NCI-H146 (cell line): ENCODE results near the gene MRFAP1.
A peak's percentile ranks its signal among the peaks of the same experiment; 100 is the strongest.
"Not testable (repeated sequence)": the region's sequence is repeated elsewhere in the genome, so short reads cannot be mapped to it uniquely, and the experiment has no call there.

ENCODE experiments used
- DNase-seq: peaks from one replicate; lab custom pipeline; 2025; lab: John Stamatoyannopoulos, UW

Gene MRFAP1

GRCh38 chr4:6668391-6668790 lies 27.9 kb downstream of the MRFAP1 start:
- peak; percentile 25 for DNase-seq

- DNase-seq = no peak
These were observed 31.2 kb downstream of the MRFAP1 start for GRCh38 chr4:6671648-6672047.

DNA sequence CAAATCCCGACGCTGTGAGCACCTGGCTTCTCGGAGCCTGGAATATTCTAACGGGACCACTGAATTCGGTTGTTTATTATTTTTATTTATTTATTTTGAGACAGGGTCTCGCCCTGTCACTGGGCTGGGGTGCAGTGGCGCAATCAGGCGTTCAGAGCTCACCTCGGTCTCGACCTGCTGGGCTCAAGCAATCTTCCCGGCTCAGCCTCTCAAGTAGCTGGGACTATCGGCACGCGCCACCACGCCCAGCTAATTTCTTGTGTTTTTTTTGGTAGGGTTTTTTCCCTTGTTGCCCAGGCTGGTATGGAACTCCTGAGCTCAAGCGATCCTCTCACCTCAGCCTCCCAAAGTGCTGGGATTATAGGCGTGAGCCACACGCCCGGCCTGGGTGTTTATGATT lies 31.6 kb downstream of the MRFAP1 start:
- DNase-seq = no peak

DNA sequence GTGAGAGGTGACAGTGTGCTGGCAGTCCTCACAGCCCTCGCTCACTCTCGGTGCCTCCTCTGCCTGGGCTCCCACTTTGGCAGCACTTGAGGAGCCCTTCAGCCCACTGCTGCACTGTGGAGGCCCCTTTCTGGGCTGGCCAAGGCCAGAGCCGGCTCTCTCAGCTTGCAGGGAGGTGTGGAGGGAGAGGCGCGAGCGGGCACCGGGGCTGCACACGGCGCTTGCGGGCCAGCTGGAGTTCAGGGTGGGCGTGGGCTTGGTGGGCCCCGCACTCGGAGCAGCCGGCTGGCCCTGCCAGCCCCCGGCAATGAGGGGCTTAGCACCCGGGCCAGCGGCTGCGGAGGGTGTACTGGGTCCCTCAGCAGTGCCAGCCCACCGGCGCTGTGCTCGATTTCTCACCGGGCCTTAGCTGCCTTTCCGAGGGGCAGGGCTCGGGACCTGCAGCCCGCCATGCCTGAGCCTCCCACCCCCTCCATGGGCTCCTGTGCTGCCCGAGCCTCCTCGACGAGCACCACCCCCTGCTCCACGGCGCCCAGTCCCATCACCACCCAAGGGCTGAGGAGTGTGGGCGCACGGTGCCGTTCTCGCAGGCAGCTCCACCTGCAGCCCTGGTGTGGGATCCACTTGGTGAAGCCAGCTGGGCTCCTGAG lies 32.2 kb downstream of the MRFAP1 start:
- DNase-seq = not testable (repeated sequence)

GRCh38 chr4:6673191-6673659 lies 32.7 kb downstream of the MRFAP1 start:
- peak; percentile 42 for DNase-seq

DNA sequence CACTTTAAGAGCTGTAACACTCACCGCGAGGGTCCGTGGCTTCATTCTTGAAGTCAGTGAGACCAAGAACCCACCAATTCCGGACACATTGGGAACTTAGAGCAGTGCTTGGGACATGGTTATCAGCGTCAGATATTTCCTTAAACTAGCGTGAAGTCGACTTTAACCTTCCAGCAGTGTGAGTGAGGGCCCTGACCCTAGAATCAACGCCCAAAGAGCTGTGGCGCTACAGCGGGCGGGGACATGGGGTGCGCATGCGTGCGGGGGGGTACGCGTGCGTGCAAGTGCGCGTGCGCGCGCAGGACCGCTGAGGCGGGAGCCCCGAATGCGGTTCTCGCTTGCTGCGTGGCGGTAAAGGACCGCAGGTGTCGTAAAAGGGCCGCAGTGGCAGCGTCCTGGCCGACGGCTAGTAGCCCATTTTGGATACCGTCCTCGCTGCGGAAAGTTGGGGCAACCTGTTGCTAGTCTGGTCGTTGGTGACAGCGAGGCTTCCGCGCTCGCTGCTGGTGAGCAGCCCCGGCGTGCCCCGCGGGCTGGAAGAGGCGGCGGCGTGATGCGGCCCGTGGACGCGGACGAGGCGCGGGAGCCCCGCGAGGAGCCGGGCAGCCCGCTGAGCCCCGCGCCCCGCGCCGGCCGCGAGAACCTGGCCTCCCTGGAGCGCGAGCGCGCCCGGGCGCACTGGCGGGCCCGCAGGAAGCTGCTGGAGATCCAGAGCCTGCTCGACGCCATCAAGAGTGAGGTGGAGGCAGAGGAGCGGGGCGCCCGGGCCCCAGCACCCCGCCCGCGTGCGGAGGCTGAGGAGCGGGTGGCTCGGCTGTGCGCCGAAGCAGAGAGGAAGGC lies 33.4 kb downstream of the MRFAP1 start:
- peak; percentile 96 for DNase-seq

- DNase-seq = peak; percentile 66
These were observed 34.1 kb downstream of the MRFAP1 start for GRCh38 chr4:6674500-6675149.

DNA sequence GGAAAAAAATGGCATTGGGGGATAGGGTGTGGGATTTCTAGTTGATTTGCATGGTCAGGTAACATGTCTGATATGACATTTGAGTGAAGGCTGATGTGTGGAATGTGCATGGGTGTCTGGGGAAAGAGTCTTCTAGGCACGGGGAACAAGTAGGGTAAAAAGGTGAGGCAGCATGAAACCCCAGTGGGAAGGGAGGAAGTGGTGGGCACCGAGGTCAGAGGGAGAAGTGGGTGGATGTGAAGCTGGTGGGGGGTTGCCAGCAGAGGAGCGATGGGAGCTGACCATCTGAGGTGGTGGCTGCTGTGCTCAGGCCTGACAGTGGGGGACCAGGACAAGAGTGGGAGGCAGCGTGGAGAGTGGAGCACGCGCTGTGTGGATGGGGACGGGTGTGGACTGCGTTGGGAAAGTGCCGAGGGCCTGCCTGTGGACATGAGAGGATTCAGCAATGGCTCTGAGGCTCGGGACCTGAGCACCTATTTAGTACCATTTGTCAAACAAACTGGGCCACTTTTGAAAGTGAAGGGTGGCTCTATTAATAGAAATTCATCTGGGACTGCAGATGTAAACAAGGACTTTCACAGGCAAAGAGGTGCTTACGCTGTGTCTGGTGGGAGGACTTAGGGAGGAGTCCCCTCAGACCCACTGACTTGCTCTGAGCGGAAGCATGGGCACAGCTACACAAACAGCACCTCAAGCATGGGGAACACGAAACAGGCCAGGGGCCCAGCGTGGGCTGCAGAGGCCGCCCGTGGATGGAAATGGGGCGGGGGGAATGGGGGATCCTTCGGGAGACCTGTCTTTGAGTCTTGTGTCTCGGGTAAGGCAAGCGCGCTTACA lies 36.5 kb downstream of the MRFAP1 start:
- no peak for DNase-seq

- peak; percentile 7 for DNase-seq
These were observed 40.0 kb downstream of the MRFAP1 start for GRCh38 chr4:6680372-6681034.

- DNase-seq = peak; percentile 7
These were observed 40.7 kb downstream of the MRFAP1 start for GRCh38 chr4:6681191-6681590.

DNA sequence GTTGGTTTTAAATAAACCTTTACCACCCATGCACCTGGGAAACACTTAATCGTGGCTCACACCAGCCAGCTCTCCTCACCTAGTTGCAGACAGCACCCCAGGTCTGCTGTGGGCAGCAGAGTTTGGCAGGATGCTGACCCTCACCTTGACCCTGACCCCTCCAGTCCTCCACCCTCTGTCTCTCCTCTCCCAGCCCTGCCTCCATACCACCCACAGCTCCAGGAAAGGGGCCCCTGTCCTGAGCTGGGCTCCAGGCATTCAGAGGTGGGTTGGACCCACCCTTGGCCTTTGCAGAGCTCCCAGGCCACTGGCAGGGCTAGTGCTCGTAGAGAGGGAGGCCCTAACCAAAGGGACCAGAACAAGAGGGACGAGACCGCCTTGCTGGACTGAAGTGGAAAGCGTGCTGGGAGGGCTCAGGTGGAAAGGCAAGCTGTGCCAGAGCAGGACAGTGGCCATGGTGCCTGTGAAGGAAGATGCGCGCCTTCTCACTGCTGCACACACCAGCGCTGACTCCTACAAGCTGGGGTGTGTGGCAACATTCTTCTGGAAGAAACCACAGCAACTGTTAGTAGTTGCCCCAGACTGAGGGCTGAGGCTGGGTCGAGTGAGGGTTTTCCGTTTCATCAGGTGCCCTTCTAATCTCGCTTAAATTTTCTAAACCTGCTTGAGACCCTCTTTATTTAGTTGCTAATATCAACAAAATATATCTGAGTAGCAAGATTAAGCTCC lies 42.5 kb downstream of the MRFAP1 start:
- DNase-seq = no peak

- DNase-seq = no peak
These were observed 44.2 kb downstream of the MRFAP1 start for GRCh38 chr4:6684656-6685055.

DNA sequence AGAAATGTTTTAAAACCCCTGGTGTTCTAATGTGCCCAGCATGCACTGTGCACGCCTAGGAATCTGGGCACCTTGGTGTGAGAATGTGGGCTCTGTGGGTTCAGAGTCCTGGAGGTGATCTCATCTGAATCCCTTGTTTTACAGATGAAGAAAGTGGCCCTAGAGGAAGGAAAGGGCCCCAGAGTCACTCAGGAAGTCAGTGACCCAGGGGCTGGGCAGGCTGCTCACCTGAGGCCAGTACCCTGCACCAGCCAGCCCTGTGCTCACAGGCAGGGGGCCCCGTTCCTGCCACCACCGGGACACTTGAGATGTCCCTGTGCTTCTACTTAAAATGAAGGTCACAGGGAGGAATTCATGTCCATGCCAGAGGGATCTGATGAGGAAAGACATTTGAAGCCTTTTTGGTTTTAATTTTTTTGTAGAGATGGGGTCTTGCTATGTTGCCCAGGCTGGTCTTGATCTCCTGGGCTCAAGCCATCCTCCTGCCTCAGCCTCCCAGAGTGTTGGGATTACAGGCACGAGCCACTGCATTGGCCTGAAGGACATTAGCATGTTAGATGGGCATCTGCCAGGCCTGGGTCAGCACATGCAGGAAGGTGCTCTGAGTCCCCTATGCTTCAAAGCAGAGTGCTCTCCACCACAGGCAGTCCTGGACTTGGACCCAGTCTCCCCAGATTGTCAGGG lies 45.8 kb downstream of the MRFAP1 start:
- no peak for DNase-seq

DNA sequence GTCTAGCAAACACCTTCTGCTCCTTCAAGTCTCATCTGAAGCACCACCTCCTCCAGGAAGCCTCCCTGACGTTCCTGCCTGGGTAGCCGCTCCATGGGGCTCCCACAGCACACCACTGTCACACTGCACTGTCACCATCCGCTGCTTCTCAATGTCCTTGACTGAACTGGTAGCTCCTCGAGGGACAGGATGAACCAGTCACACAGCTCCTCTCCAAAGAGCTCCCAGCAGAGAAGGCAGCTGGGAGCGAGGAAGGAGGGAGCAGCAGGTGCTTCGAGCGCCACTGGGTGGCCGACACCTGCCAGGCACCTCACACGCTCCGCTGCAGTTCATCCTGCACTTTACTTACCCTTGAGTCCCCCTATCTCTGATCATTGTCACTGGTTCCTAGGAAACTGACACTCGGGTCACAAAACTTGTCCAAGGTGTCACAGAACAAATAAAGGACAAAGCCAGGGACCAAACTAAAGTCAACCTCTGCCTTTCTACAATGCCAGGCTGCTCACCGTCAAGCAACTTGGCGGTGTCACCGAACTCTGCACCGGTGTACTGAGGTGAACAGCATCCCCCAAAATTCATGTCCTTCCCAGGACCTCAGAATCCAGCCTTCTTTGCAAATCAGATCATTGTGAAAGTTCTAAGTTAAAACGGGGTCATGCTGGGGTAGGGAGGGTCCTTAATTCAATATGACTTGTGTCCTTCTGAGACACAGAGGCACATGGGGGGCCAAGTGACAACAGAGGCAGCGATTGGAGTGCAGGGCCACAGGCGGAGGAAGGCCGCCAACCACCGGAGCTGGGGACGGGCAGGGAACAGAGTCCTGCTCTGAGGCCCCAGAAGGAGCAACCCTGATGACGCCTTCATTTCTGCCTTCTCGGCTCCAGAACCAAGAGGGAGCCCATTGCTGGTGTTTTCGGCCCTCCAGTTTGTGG lies 47.7 kb downstream of the MRFAP1 start:
- no peak for DNase-seq

- no peak for DNase-seq
These were observed 48.5 kb downstream of the MRFAP1 start for GRCh38 chr4:6688879-6689505.

- no peak for DNase-seq
These were observed 49.0 kb downstream of the MRFAP1 start for GRCh38 chr4:6689506-6689960.
